RWPE1 (cell line): ENCODE measurements around the gene ICAM3.

Experiments
- CTCF ChIA-PET: fragments of 350-600 bp; sonication (Branson Sonifier 250); formaldehyde crosslinking; extraction: SDS; loops from one replicate; lab custom pipeline; 2021; lab: Yijun Ruan, JAX
- POLR2A ChIA-PET: fragments of 400-600 bp; formaldehyde crosslinking; extraction: SDS; loops from one replicate; lab custom pipeline; 2020; ENCODE audit warnings: antibody characterized with exemption; ENCODE audit not compliant: low non-redundant PET; lab: Yijun Ruan, JAX
- DNase-seq: peaks from one replicate; pipeline ENCODE4 v3.0.0; 2012; ENCODE audit warnings: low spot score
- H3K27ac ChIP-seq: fragments of 450-650 bp; 2 replicates; pipeline ENCODE4 v1.5.1; 2017
- TF ChIP-seq, protein P1 (sequence below): fragments of 450-650 bp; conservative IDR thresholded peaks from 2 replicates; pipeline ENCODE4 v1.5.1; 2017; ENCODE audit warnings: low read depth, mild to moderate bottlenecking

ICAM3 gene

DNA sequence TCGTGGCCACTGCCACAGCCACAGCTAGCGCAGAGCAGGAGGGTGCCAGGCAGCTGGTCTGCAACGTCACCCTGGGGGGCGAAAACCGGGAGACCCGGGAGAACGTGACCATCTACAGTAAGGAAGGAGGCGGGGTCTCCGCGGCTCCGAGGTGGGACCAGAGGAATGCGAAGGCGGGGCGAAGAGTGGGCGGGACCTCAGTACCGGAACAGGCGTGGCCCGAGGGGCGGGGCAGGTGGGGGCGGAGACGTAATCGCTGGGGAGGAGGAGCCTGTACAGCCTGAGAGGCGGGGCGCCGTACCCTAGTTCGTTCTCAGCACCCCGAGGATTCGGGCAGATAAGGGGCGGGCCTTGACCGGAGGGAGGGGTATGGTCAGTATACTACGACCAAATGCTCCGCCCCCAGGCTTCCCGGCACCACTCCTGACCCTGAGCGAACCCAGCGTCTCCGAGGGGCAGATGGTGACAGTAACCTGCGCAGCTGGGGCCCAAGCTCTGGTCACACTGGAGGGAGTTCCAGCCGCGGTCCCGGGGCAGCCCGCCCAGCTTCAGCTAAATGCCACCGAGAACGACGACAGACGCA, 47.1 kb downstream of the ICAM3 start:
- H3K27ac ChIP-seq = peak overlapping the region; percentile 93
- ChIA-PET POLR2A (interaction anchor here (0.6 kb wide), 1 partner anchor 39 kb away, joined by 6 read pairs; no protein-coding TSS in a partner anchor), CTCF (interaction anchor here (0.8 to 1.3 kb wide), 2 partner anchors 96 to 98 kb away, joined by 4 to 6 read pairs; no protein-coding TSS in a partner anchor)
- peak; percentile 85 for DNase-seq
- TF ChIP-seq, protein P1, sequence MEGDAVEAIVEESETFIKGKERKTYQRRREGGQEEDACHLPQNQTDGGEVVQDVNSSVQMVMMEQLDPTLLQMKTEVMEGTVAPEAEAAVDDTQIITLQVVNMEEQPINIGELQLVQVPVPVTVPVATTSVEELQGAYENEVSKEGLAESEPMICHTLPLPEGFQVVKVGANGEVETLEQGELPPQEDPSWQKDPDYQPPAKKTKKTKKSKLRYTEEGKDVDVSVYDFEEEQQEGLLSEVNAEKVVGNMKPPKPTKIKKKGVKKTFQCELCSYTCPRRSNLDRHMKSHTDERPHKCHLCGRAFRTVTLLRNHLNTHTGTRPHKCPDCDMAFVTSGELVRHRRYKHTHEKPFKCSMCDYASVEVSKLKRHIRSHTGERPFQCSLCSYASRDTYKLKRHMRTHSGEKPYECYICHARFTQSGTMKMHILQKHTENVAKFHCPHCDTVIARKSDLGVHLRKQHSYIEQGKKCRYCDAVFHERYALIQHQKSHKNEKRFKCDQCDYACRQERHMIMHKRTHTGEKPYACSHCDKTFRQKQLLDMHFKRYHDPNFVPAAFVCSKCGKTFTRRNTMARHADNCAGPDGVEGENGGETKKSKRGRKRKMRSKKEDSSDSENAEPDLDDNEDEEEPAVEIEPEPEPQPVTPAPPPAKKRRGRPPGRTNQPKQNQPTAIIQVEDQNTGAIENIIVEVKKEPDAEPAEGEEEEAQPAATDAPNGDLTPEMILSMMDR = no peak

DNA sequence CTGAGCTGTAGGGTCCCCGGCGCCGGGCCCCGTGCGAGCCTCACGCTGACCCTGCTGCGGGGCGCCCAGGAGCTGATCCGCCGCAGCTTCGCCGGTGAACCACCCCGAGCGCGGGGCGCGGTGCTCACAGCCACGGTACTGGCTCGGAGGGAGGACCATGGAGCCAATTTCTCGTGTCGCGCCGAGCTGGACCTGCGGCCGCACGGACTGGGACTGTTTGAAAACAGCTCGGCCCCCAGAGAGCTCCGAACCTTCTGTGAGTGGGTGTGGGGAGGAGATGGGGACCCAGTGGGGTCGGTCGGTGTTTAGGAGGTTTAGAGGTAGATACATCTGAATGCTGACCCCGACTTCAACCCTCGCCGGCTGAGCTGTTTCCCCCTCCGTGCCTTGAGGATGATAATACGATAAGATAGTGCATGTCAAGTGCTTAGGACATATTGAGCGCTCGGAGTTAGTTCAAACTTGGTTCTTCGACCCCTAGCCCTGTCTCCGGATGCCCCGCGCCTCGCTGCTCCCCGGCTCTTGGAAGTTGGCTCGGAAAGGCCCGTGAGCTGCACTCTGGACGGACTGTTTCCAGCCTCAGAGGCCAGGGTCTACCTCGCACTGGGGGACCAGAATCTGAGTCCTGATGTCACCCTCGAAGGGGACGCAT, 47.7 kb downstream of the ICAM3 start:
- TF ChIP-seq, protein P1 = no peak
- H3K27ac ChIP-seq = peak overlapping the region; percentile 93
- CTCF ChIA-PET = interaction anchor here (0.8 to 1.3 kb wide), 3 partner anchors 93 to 99 kb away, joined by 3 to 6 read pairs (median 4); no protein-coding TSS in a partner anchor
- POLR2A ChIA-PET = interaction anchor here (0.6 kb wide), 1 partner anchor 40 kb away, joined by 6 read pairs; no protein-coding TSS in a partner anchor
- no peak for DNase-seq

DNA sequence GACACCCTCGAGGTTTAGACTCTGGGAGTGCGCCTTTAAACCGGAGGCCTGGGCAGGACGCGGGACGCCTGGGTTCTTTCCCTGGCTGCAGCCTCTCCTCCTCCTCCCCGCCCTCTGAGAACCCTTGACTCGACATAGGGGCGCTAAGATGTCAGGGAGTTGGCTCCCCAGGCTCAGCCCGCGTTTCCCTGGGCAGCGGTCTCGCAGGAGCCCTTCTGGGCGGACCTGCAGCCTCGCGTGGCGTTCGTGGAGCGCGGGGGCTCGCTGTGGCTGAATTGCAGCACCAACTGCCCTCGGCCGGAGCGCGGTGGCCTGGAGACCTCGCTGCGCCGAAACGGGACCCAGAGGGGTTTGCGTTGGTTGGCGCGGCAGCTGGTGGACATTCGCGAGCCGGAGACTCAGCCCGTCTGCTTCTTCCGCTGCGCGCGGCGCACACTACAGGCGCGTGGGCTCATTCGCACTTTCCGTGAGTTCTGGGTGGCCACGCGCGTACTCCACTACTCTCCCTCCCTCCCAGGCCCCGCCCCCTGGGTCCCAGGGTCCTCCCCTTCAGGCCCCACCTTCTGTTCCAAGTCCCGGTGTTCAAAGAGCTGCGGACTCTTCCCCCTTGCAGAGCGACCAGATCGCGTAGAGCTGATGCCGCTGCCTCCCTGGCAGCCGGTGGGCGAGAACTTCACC, 48.4 kb downstream of the ICAM3 start:
- ChIA-PET POLR2A (no interaction called here), CTCF (interaction anchor here (0.6 to 1.7 kb wide), 4 partner anchors 22 to 214 kb away, joined by 3 to 11 read pairs (median 4); no protein-coding TSS in a partner anchor)
- DNase-seq = peak; percentile 64
- TF ChIP-seq, protein P1 = no peak
- peak overlapping the region; percentile 93 for H3K27ac ChIP-seq

DNA sequence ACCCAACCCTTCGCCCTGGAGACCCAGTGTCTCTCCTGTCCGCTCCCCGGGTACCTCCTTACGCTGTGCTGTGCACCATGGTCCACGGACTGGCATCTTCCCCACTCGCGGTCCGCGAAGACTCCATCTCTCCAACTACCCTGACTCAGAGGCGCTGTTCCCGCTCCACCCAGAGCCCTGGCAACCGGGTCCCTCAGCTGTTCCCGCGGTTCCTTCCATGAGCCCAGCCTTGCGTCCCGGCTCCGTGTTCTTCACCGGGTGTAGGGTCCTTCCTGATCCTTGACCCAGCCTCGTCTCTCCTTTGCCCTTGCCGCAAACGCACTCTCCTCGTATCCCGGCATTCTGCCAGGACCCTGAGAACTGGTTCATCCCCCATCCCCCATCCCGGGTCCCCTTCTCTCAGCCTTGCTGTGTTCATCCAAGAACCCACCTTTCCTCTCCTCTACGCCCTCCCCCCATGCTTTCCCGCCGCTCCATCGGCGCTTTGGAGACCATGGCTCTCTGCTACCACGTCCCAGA, 49.0 kb downstream of the ICAM3 start:
- ChIA-PET POLR2A (interaction anchor here (1.2 to 2.5 kb wide), 2 partner anchors 20 to 44 kb away, joined by 5 to 15 read pairs; partner anchors contain the start of gene ICAM1), CTCF (interaction anchor here (0.6 to 1.7 kb wide), 6 partner anchors 21 to 214 kb away, joined by 3 to 11 read pairs (median 5); no protein-coding TSS in a partner anchor)
- peak overlapping the region; percentile 93 for H3K27ac ChIP-seq
- DNase-seq = peak; percentile 30
- TF ChIP-seq, protein P1 = no peak

DNA sequence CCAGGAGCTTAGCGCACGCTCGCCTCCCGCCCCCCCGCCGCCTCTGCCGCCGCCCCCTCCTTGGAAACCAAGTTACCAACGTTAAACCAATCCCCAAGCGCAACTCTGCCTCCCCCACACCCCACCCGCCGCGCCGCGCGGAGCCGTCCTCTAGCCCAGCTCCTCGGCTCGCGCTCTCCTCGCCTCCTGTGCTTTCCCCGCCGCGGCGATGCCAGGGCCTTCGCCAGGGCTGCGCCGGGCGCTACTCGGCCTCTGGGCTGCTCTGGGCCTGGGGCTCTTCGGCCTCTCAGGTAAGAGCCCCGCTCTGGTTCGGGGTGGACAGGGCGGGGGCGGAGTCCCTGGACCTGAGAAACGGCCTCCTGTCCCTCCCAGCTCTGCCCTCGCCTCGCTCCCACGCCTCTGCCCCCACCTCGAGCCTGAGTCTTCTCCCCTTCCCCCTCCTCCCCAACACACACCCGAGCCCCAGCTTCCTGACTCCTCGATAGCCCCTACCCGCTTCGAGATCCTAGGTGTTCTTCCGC, 49.5 kb downstream of the ICAM3 start, which contains the start of gene ICAM5:
ICAM5 (plus strand) TSS at position 117 of the 521 bp plus-strand sequence; CDS start at position 209, 92 bp downstream.
- POLR2A ChIA-PET = interaction anchor here (0.6 to 2.5 kb wide), 5 partner anchors 8 to 546 kb away, joined by 3 to 15 read pairs (median 5); partner anchors contain the start of genes ICAM1, TMED1 and TYK2
- peak within 1 kb of the TSS; percentile 93 for H3K27ac ChIP-seq
- TF ChIP-seq, protein P1 = no peak
- DNase-seq = peak; percentile 74
- CTCF ChIA-PET = interaction anchor here (0.7 to 1.7 kb wide), 6 partner anchors 19 to 146 kb away, joined by 3 to 11 read pairs (median 5); partner anchors contain the start of gene ICAM1
